IMR-90 (cell line): ENCODE measurements around the gene IQCM. TPM values are rescaled to one million over a fixed set of nuclear protein-coding genes. Genes with fewer than 3 reads are reported as not detected.

Experiments
- ATAC-seq: fragments of 200-7000 bp; cut with Tn5 transposase; 2 replicates; pipeline ENCODE4 v1.9.1; 2020; ENCODE audit warnings: low read depth, mild to moderate bottlenecking, moderate library complexity
- BruUV-seq: library from RNA; stranded (reverse); fragments of 400-500 nt; replicated peaks from 2 replicates; lab custom pipeline; 2021; lab: Mats Ljungman, UMichigan
- CTCF ChIA-PET: fragments of 300-600 bp; formaldehyde crosslinking; extraction: SDS; loops from one replicate; lab custom pipeline; 2021; ENCODE audit warnings: antibody characterized with exemption; lab: Yijun Ruan, JAX
- POLR2A ChIA-PET: fragments of 300-600 bp; sonication (Branson Sonifier 250); formaldehyde crosslinking; loops from one replicate; lab custom pipeline; 2022; ENCODE audit warnings: antibody characterized with exemption; ENCODE audit not compliant: unreplicated experiment; lab: Charles Lee
- DNase-seq: peaks from one replicate; pipeline ENCODE4 v3.0.0; 2013
- H2AFZ ChIP-seq: replicated peaks from 2 replicates; pipeline ENCODE3; 2013; ENCODE audit warnings: low read length, mild to moderate bottlenecking; ENCODE audit not compliant: poor library complexity
- H2AK5ac ChIP-seq: 2 replicates; pipeline ENCODE4 v1.6.1; 2013; ENCODE audit warnings: low read depth, low read length, inconsistent platforms
- H2AK9ac ChIP-seq: replicated peaks from 2 replicates; pipeline ENCODE3; 2013; ENCODE audit warnings: mild to moderate bottlenecking, low read depth, low read length, moderate library complexity; ENCODE audit not compliant: poor library complexity
- H2BK120ac ChIP-seq: 2 replicates; pipeline ENCODE4 v1.6.1; 2013; ENCODE audit warnings: low read depth, low read length, inconsistent platforms
- H2BK15ac ChIP-seq: 3 replicates; pipeline ENCODE4 v1.6.1; 2013; ENCODE audit warnings: low read depth, low read length, inconsistent platforms
- H2BK20ac ChIP-seq: 2 replicates; pipeline ENCODE4 v1.6.1; 2013; ENCODE audit warnings: low read depth, mild to moderate bottlenecking, inconsistent platforms, low read length, moderate library complexity
- H2BK5ac ChIP-seq: 2 replicates; pipeline ENCODE4 v1.6.1; 2013; ENCODE audit warnings: mild to moderate bottlenecking, low read depth, low read length, inconsistent platforms; ENCODE audit not compliant: poor library complexity, severe bottlenecking
- H3K14ac ChIP-seq: replicated peaks from 2 replicates; pipeline ENCODE4 v1.6.1; 2013; ENCODE audit warnings: low read depth, low read length, inconsistent platforms
- H3K18ac ChIP-seq: 2 replicates; pipeline ENCODE4 v1.6.1; 2013; ENCODE audit warnings: low read depth, low read length, control low read depth
- H3K23ac ChIP-seq: 2 replicates; pipeline ENCODE4 v1.6.1; 2013; ENCODE audit warnings: low read depth, low read length, inconsistent platforms
- H3K27ac ChIP-seq: 2 replicates; pipeline ENCODE4 v1.5.1; 2013; ENCODE audit warnings: mild to moderate bottlenecking, control low read depth, low read length; ENCODE audit not compliant: insufficient read depth
- H3K27me3 ChIP-seq: 2 replicates; pipeline ENCODE4 v1.6.1; 2013; ENCODE audit warnings: low read length; ENCODE audit not compliant: control insufficient read depth, insufficient read depth
- H3K36me3 ChIP-seq: 2 replicates; pipeline ENCODE4 v1.6.1; 2013; ENCODE audit warnings: low read length, mixed read lengths; ENCODE audit not compliant: control insufficient read depth, insufficient read depth
- H3K4ac ChIP-seq: 2 replicates; pipeline ENCODE4 v1.6.1; 2013; ENCODE audit warnings: low read depth, low read length, inconsistent platforms
- H3K4me1 ChIP-seq: 2 replicates; pipeline ENCODE4 v1.6.1; 2013; ENCODE audit warnings: low read length, mixed read lengths; ENCODE audit not compliant: control insufficient read depth, insufficient read depth
- H3K4me2 ChIP-seq: 2 replicates; pipeline ENCODE4 v1.6.1; 2013; ENCODE audit warnings: low read depth, mild to moderate bottlenecking, control low read depth, low read length, moderate library complexity
- H3K4me3 ChIP-seq: 2 replicates; pipeline ENCODE4 v1.5.1; 2013; ENCODE audit warnings: low read depth, mild to moderate bottlenecking, control low read depth, low read length, moderate library complexity; ENCODE audit not compliant: insufficient read depth
- H3K56ac ChIP-seq: 2 replicates; pipeline ENCODE4 v1.6.1; 2013; ENCODE audit warnings: low read length, inconsistent platforms; ENCODE audit not compliant: insufficient read depth; ENCODE audit errors: extremely low read depth
- H3K79me1 ChIP-seq, 2 experiments: 2 replicates each; pipeline ENCODE4 v1.6.1; 2013; ENCODE audit warnings: low read length in 2 of 2, inconsistent platforms in 1 of 2, low read depth in 1 of 2
- H3K9ac ChIP-seq: 2 replicates; pipeline ENCODE4 v1.6.1; 2013; ENCODE audit warnings: low read depth, low read length, control low read depth
- H3K9me1 ChIP-seq: 2 replicates; pipeline ENCODE4 v1.6.1; 2013; ENCODE audit warnings: low read length, inconsistent platforms; ENCODE audit not compliant: insufficient read depth
- H3K9me3 ChIP-seq: 2 replicates; pipeline ENCODE4 v1.6.1; 2013; ENCODE audit warnings: low read length; ENCODE audit not compliant: control insufficient read depth, insufficient read depth
- H4K20me1 ChIP-seq: 2 replicates; pipeline ENCODE4 v1.6.1; 2013; ENCODE audit warnings: low read length, inconsistent platforms; ENCODE audit not compliant: insufficient read depth
- H4K5ac ChIP-seq: 2 replicates; pipeline ENCODE4 v1.6.1; 2013; ENCODE audit warnings: mild to moderate bottlenecking, low read depth, low read length, control low read depth
- H4K8ac ChIP-seq, 2 experiments: 2 replicates each; pipeline ENCODE4 v1.6.1; 2013; ENCODE audit warnings: low read depth in 2 of 2, low read length in 2 of 2, control low read depth in 1 of 2, inconsistent platforms in 1 of 2
- H4K91ac ChIP-seq: 2 replicates; pipeline ENCODE4 v1.6.1; 2013; ENCODE audit warnings: low read depth, low read length, inconsistent platforms; ENCODE audit not compliant: insufficient read depth
- BHLHE40 ChIP-seq: fragments of 150-350 bp; IDR thresholded peaks from 2 replicates; pipeline ENCODE4 v1.6.1; 2016; ENCODE audit warnings: mild to moderate bottlenecking, low read depth, low read length
- CEBPB ChIP-seq: IDR thresholded peaks from 2 replicates; pipeline ENCODE4 v1.6.1; 2012; ENCODE audit warnings: low read depth, low read length, improper control_type of control experiment
- CHD1 ChIP-seq: IDR thresholded peaks from 2 replicates; pipeline ENCODE4 v1.6.1; 2012; ENCODE audit warnings: low read depth, low read length, improper control_type of control experiment
- CTCF ChIP-seq: conservative IDR thresholded peaks from 2 replicates; pipeline ENCODE4 v1.5.1; 2012; ENCODE audit warnings: mild to moderate bottlenecking, low read depth, low read length, improper control_type of control experiment
- ELK1 ChIP-seq: fragments of 150-350 bp; IDR thresholded peaks from 2 replicates; pipeline ENCODE4 v1.6.1; 2016; ENCODE audit warnings: low read depth, mild to moderate bottlenecking, low read length, moderate library complexity, borderline replicate concordance
- FOS ChIP-seq: fragments of 150-350 bp; IDR thresholded peaks from 2 replicates; pipeline ENCODE4 v1.6.1; 2016; ENCODE audit warnings: low read depth, low read length
- MAFK ChIP-seq: IDR thresholded peaks from 2 replicates; pipeline ENCODE4 v1.6.1; 2012; ENCODE audit warnings: low read depth, low read length, improper control_type of control experiment
- MAZ ChIP-seq: IDR thresholded peaks from 2 replicates; pipeline ENCODE4 v1.6.1; 2012; ENCODE audit warnings: low read depth, mild to moderate bottlenecking, low read length, improper control_type of control experiment, moderate library complexity, borderline replicate concordance
- MXI1 ChIP-seq: IDR thresholded peaks from 2 replicates; pipeline ENCODE4 v1.6.1; 2012; ENCODE audit warnings: low read depth, mild to moderate bottlenecking, low read length, moderate library complexity, borderline replicate concordance
- NFE2L2 ChIP-seq: fragments of 150-350 bp; IDR thresholded peaks from 2 replicates; pipeline ENCODE4 v1.6.1; 2016; ENCODE audit warnings: low read depth, mild to moderate bottlenecking, low read length
- POLR2A ChIP-seq: IDR thresholded peaks from 2 replicates; pipeline ENCODE4 v1.6.1; 2012; ENCODE audit warnings: mild to moderate bottlenecking, low read depth, low read length
- RAD21 ChIP-seq: IDR thresholded peaks from 2 replicates; pipeline ENCODE4 v1.6.1; 2012; ENCODE audit warnings: low read length, improper control_type of control experiment
- RCOR1 ChIP-seq: IDR thresholded peaks from 2 replicates; pipeline ENCODE4 v1.6.1; 2012; ENCODE audit warnings: mild to moderate bottlenecking, low read length, improper control_type of control experiment; ENCODE audit not compliant: insufficient replicate concordance
- RFX5 ChIP-seq: IDR thresholded peaks from 2 replicates; pipeline ENCODE4 v1.8.0; 2012; ENCODE audit warnings: low read depth, mild to moderate bottlenecking, low read length, moderate library complexity
- SMC3 ChIP-seq: fragments of 150-350 bp; IDR thresholded peaks from 2 replicates; pipeline ENCODE4 v1.6.1; 2016; ENCODE audit warnings: low read depth, mild to moderate bottlenecking, antibody characterized with exemption, low read length, moderate library complexity
- USF2 ChIP-seq: fragments of 150-350 bp; IDR thresholded peaks from 2 replicates; pipeline ENCODE4 v1.6.1; 2017; ENCODE audit warnings: mild to moderate bottlenecking, antibody characterized with exemption, low read length, low read depth
- WGBS, 2 experiments: methylation state at CpG; one replicate each; pipeline versions ENCODE4 v1.1.5 to v1.1.7; 2013; ENCODE audit warnings: missing lambda C conversion rate in 2 of 2; ENCODE audit not compliant: insufficient read length in 1 of 2; ENCODE audit errors: extremely low coverage in 2 of 2; 5-methylcytosine and 5-hydroxymethylcytosine counted together
- dilution Hi-C: fragments of 300-500 bp; cut with HindIII; formaldehyde crosslinking; loops from one replicate; pipeline ENCODE4 v1.14.3; 2018; ENCODE audit warnings: low sequenced_read_pairs; ENCODE audit not compliant: unreplicated experiment
- in situ Hi-C: fragments of 300-500 bp; cut with MboI; formaldehyde crosslinking; loops from 3 replicates; pipeline ENCODE4 v1.14.3; 2019; ENCODE audit warnings: low sequenced_read_pairs, inconsistent platforms, mixed read lengths
- intact Hi-C: fragments of 100-400 bp; cut with micrococcal nuclease; formaldehyde crosslinking; loops from 2 replicates; pipeline ENCODE4 v1.10.0; 2022
- polyA plus RNA-seq, 3 experiments: library from polyadenylated mRNA; depleted of rRNA; stranded (reverse); fragments of >200 nt; gene quantifications; 2 replicates each; pipeline ENCODE4 v1.2.3, GENCODE V29; 2012; ENCODE audit warnings: low replicate concordance in 1 of 3
- total RNA-seq: library from RNA; depleted of rRNA; stranded (reverse); fragments of >200 nt; gene quantifications from 2 replicates; pipeline ENCODE4 v1.2.3, GENCODE V29; 2012

Gene IQCM
- total and polyA plus RNA-seq, 2 of the 4 experiments (the other 2 are of a cell fraction) = not detected

- Histone ChIP-seq H3K9ac (no peak overlapping the region), H2BK20ac (no peak overlapping the region), H2BK120ac (no peak overlapping the region), H3K27ac (no peak overlapping the region), H3K56ac (no peak overlapping the region), H3K79me1 (no peaks in the 10 kb centered on the region), H3K27me3 (no peaks in the 10 kb centered on the region), H3K4me3 (no peak overlapping the region), H4K91ac (no peak overlapping the region), H2BK5ac (no peak overlapping the region), H3K9me3 (no peaks in the 10 kb centered on the region), H4K8ac (no peak overlapping the region), H4K20me1 (no peaks in the 10 kb centered on the region), H3K4me1 (peaks cover 3% of the 10 kb centered on the region), H3K14ac (no peak overlapping the region), H4K5ac (no peak overlapping the region), H3K9me1 (no peaks in the 10 kb centered on the region), H3K4ac (no peak overlapping the region), H3K36me3 (no peaks in the 10 kb centered on the region), H2BK15ac (no peak overlapping the region), H3K18ac (no peak overlapping the region), H2AK5ac (no peak overlapping the region), H3K23ac (no peak overlapping the region), H2AK9ac (no peak overlapping the region), H2AFZ (no peak overlapping the region), H3K4me2 (no peak overlapping the region)
- ATAC-seq (no peak), DNase-seq (no peak)
- ChIA-PET CTCF (no interaction called here), POLR2A (no interaction called here)
- TF ChIP-seq CEBPB (no peak), MAFK (no peak), CHD1 (no peak), USF2 (no peak), RCOR1 (no peak), FOS (no peak), MAZ (no peak), BHLHE40 (no peak), NFE2L2 (no peak), RAD21 (no peak), ELK1 (no peak), CTCF (no peak), SMC3 (no peak), MXI1 (no peak), RFX5 (no peak), POLR2A (no peak)
- in situ Hi-C loops (no loop called here), dilution Hi-C loops (no loop called here), intact Hi-C loops (no loop called here)
- no TSS peak for BruUV-seq
- no CpG with 5 or more reads among the region's 4 CpGs for WGBS, 2 experiments
Measured at GRCh38 chr4:149790172-149790907, 25.3 kb downstream of the IQCM start.
